GM19372 (cell line): ENCODE measurements around the gene CHRNA7.
"Not testable (repeated sequence)": the region's sequence is repeated elsewhere in the genome, so short reads cannot be mapped to it uniquely, and the experiment has no call there.

Experiments
- ATAC-seq: cut with Tn5 transposase; IDR thresholded peaks from one replicate; pipeline ENCODE4 v1.9.1; 2021; ENCODE audit warnings: mild to moderate bottlenecking, low read depth, moderate library complexity; ENCODE audit not compliant: unreplicated experiment

CHRNA7 gene

GRCh38 chr15:32165775-32166174 is 135.5 kb downstream of the CHRNA7 start:
- not testable (repeated sequence) for ATAC-seq

- not testable (repeated sequence) for ATAC-seq
These were observed 136.0 kb downstream of the CHRNA7 start for GRCh38 chr15:32166270-32166669.

GRCh38 chr15:32167913-32168312 is 137.6 kb downstream of the CHRNA7 start:
- not testable (repeated sequence) for ATAC-seq

- not testable (repeated sequence) for ATAC-seq
These were observed 150.3 kb downstream of the CHRNA7 start for GRCh38 chr15:32180579-32180978.

- ATAC-seq = not testable (repeated sequence)
These were observed 163.5 kb downstream of the CHRNA7 start for GRCh38 chr15:32193780-32194179.

- ATAC-seq = not testable (repeated sequence)
These were observed 165.9 kb downstream of the CHRNA7 start for GRCh38 chr15:32196206-32196605.

GRCh38 chr15:32198938-32199337 is 168.6 kb downstream of the CHRNA7 start:
- not testable (repeated sequence) for ATAC-seq

GRCh38 chr15:32209081-32209480 is 178.8 kb downstream of the CHRNA7 start:
- not testable (repeated sequence) for ATAC-seq

GRCh38 chr15:32218666-32219065 is 188.4 kb downstream of the CHRNA7 start:
- ATAC-seq = no peak
